Measurements from ENCODE around the gene CAMK2B. TPM values are rescaled to one million over a fixed set of nuclear protein-coding genes. Genes with fewer than 3 reads are reported as not detected.

CAMK2B gene
- total RNA-seq, 1 experiment from 2014 or later = not detected

DNA sequence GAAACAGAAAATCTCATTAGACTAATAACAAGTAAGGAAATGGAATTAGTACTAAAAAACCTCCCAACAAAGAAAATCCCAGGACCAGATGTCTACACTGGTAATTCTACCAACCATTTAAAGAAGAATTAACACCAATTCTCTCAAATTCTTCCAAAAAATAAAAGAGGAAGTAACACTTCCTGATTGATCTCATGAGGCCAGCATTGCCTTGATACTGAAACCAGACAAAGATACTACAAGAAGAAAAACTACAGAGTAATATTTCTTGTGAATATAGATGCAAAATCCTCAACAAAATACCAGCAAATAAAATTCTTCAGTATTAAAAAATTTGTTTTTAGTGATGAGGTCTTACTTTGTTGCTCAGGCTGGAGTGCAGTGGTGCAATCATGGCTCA lies 157.5 kb downstream of the CAMK2B start:
- BruUV-seq (replicated peaks) = no TSS peak
- Mint-ChIP-seq H3K4me3 (ENCODE audit: low read depth, unreplicated experiment) (no peak overlapping the region), H3K9me3 (ENCODE audit: low read depth, unreplicated experiment) (peaks cover 2% of the 10 kb centered on the region), H3K27ac (ENCODE audit: unreplicated experiment) (no peak overlapping the region), H3K36me3 (ENCODE audit: insufficient read depth, unreplicated experiment) (no peaks in the 10 kb centered on the region), H3K4me1 (ENCODE audit: low read depth, unreplicated experiment) (no peaks in the 10 kb centered on the region), H3K27me3 (ENCODE audit: unreplicated experiment) (peaks cover 83% of the 10 kb centered on the region)
- CTCF ChIA-PET = interaction anchor here (1.1 kb wide), 1 partner anchor 9 kb away, joined by 3 read pairs; no protein-coding TSS in a partner anchor
- TF ChIP-seq, protein P1, sequence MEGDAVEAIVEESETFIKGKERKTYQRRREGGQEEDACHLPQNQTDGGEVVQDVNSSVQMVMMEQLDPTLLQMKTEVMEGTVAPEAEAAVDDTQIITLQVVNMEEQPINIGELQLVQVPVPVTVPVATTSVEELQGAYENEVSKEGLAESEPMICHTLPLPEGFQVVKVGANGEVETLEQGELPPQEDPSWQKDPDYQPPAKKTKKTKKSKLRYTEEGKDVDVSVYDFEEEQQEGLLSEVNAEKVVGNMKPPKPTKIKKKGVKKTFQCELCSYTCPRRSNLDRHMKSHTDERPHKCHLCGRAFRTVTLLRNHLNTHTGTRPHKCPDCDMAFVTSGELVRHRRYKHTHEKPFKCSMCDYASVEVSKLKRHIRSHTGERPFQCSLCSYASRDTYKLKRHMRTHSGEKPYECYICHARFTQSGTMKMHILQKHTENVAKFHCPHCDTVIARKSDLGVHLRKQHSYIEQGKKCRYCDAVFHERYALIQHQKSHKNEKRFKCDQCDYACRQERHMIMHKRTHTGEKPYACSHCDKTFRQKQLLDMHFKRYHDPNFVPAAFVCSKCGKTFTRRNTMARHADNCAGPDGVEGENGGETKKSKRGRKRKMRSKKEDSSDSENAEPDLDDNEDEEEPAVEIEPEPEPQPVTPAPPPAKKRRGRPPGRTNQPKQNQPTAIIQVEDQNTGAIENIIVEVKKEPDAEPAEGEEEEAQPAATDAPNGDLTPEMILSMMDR (IDR thresholded peaks at IDR 0.05; ENCODE audit: unreplicated experiment) = no peak
- DNase-seq = no peak
- intact Hi-C loops (cut with micrococcal nuclease; ENCODE audit: unreplicated experiment) = no loop called here

Other genes with a start within 250 kb of the CAMK2B start
- gene POLM, start 243.1 kb downstream of the CAMK2B start, total RNA-seq (2022) = 44.2 and 57.9 TPM in 2 replicates
- not detected in 2 replicates for gene AEBP1, start 221.2 kb downstream of the CAMK2B start, total RNA-seq (2022)
- 237 and 246 TPM in 2 replicates for gene POLD2, start 202.0 kb downstream of the CAMK2B start, total RNA-seq (2022)
- not detected in 2 replicates for gene MYL7, start 184.3 kb downstream of the CAMK2B start, total RNA-seq (2022)
- gene GCK, start 136.2 kb downstream of the CAMK2B start, total RNA-seq (2022) = not detected in 2 replicates
- gene YKT6, start 124.6 kb downstream of the CAMK2B start, total RNA-seq (2022) = 139 and 146 TPM in 2 replicates
- gene NUDCD3, start 165.1 kb upstream of the CAMK2B start, total RNA-seq (2022) = 176 and 202 TPM in 2 replicates
- 45.0 and 46.0 TPM in 2 replicates for gene NPC1L1, start 215.7 kb upstream of the CAMK2B start, total RNA-seq (2022)
- 157 and 168 TPM in 2 replicates for gene DDX56, start 248.3 kb upstream of the CAMK2B start, total RNA-seq (2022)

Data from Calu3 (cell line).